NT2/D1 (cell line): ENCODE measurements around the gene NDUFS6.

ENCODE experiments used
- SUZ12 ChIP-seq: IDR thresholded peaks from 2 replicates; pipeline ENCODE4 v1.6.1; 2011; ENCODE audit not compliant: insufficient read length, insufficient read depth; ENCODE audit errors: extremely low read depth
- YY1 ChIP-seq: IDR thresholded peaks from 2 replicates; pipeline ENCODE4 v1.6.1; 2011; ENCODE audit not compliant: insufficient read length, insufficient read depth
- ZNF274 ChIP-seq: IDR thresholded peaks from 2 replicates; pipeline ENCODE4 v1.6.1; 2011; ENCODE audit warnings: mild to moderate bottlenecking, low read depth, low read length

DNA sequence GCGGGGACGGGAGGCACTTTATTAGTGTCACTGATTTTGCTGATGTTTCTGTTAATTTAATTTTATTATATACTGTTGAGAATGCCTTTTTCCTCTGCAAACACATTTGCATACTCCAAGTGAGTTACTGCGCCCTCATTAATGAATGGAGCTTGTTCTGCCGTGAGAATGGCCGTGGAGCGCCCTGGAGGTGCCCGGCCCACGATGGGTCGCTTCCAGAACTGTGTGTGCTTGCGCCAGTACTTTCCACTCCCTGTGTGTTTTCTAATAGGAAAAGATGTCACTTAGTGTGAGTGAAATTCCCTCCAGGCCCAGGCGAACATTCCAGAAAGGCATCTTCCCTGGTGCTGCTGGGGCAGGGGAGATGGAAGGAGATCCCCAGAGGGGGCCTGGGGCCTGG, 30.1 kb downstream of the NDUFS6 start:
- TF ChIP-seq YY1, result no peak
- TF ChIP-seq SUZ12, result no peak
- TF ChIP-seq ZNF274, result no peak
